Measurements from ENCODE around the gene RGPD8. TPM values are rescaled to one million over a fixed set of nuclear protein-coding genes. Genes with fewer than 3 reads are reported as not detected.

The RGPD8 gene
- total and polyA plus RNA-seq, 2 of the 8 experiments (the other 6 are each of a cell fraction or from before 2014, with no cell fraction given), result 0.51 to 8.2 TPM

DNA sequence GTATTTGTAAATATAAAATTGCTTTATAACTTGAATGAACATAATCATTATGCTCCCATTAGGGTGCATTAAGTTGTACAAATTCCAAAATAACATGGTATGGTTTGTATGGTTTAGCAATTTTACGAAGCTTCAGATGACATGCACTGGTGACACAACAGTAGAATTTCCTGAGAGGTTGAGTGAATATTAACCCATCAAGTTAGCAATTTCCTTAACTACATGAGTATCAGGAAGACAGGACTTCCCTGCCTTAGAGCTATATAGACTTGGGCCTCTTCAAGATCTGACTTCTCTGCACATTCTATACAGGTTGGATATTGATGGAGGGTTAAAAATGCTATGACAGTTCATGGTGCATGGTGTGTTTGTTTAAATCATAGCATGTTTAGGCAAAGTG is 97.8 kb downstream of the RGPD8 start:
- Histone ChIP-seq H3K36me3 (ENCODE audit: control insufficient read depth in 2 of 4, insufficient read depth in 4 of 4, low read length in 3 of 4) (no peaks in the 10 kb centered on the region), H2BK12ac (ENCODE audit: low read depth, low read length) (no peak overlapping the region), H2BK120ac (replicated peaks; ENCODE audit: low read depth, low read length) (no peak overlapping the region), H3K23ac (ENCODE audit: insufficient read length) (no peak overlapping the region), H4K20me1 (replicated peaks in 1 of 2; ENCODE audit: control insufficient read depth in 1 of 2, insufficient read depth in 2 of 2, low read length in 2 of 2) (no peaks in the 10 kb centered on the region), H3K27me3 (replicated peaks in 1 of 4; ENCODE audit: control insufficient read depth in 3 of 4, extremely low read depth in 1 of 4, insufficient read depth in 3 of 4, low read length in 3 of 4) (no peaks in the 10 kb centered on the region), H4K5ac (ENCODE audit: insufficient read length, low read depth, low read length) (no peak overlapping the region), H3K9ac (replicated peaks in 1 of 4; ENCODE audit: extremely low read depth in 1 of 4, low read depth in 3 of 4, low read length in 3 of 4) (no peak overlapping the region), H3K18ac (ENCODE audit: extremely low read depth, low read length) (no peak overlapping the region), H3K4ac (replicated peaks; ENCODE audit: insufficient read length, low read depth, low read length) (no peak overlapping the region), H2BK15ac (ENCODE audit: low read length) (no peak overlapping the region), H3K23me2 (ENCODE audit: low read depth, low read length) (no peaks in the 10 kb centered on the region), H3K56ac (replicated peaks; ENCODE audit: insufficient read length, low read depth, low read length) (no peak overlapping the region), H2AK5ac (ENCODE audit: low read depth, low read length) (no peak overlapping the region), H3K4me2 (ENCODE audit: insufficient read depth in 1 of 2, low read depth in 2 of 2, low read length in 2 of 2) (no peak overlapping the region), H3K4me3 (ENCODE audit: extremely low read depth in 1 of 4, insufficient read depth in 2 of 4, low read depth in 3 of 4, low read length in 4 of 4) (no peak overlapping the region), H3K9me3 (ENCODE audit: insufficient read depth in 2 of 2, low read depth in 1 of 2, low read length in 1 of 2) (no peaks in the 10 kb centered on the region), H2AFZ (ENCODE audit: low read length) (no peak overlapping the region), H2BK5ac (ENCODE audit: low read depth, low read length) (no peak overlapping the region), H4K8ac (ENCODE audit: extremely low read depth, insufficient read depth, low read length) (no peak overlapping the region), H3K79me2 (ENCODE audit: control insufficient read depth in 1 of 2, insufficient read depth in 2 of 2, low read length in 2 of 2) (no peaks in the 10 kb centered on the region), H3K4me1 (replicated peaks in 1 of 4; ENCODE audit: control insufficient read depth in 3 of 4, insufficient read depth in 4 of 4, low read length in 3 of 4) (no peaks in the 10 kb centered on the region), H3K27ac (ENCODE audit: low read depth, low read length) (no peak overlapping the region), H2BK20ac (ENCODE audit: low read length) (no peak overlapping the region), H3K79me1 (ENCODE audit: low read depth, low read length) (no peaks in the 10 kb centered on the region), H3K14ac (ENCODE audit: insufficient read length) (no peak overlapping the region), H4K91ac (replicated peaks; ENCODE audit: insufficient read length, low read length) (no peak overlapping the region)
- WGBS, 2 experiments (ENCODE audit: extremely low coverage in 1 of 2, insufficient coverage in 1 of 2, insufficient read length in 1 of 2, insufficient replicate concordance in 2 of 2, low coverage in 1 of 2, low lambda C conversion rate in 2 of 2, missing lambda C conversion rate in 1 of 2), result 89% methylated on average over 1 of the region's 1 CpG; no CpG with 5 or more reads in 1 of the 2 experiments
- ChIA-PET CTCF (ENCODE audit: partially characterized antibody) (interaction anchor here (0.6 to 1.3 kb wide), 2 partner anchors 15 to 119 kb away, joined by 3 read pairs; no protein-coding TSS in a partner anchor), POLR2A (ENCODE audit: partially characterized antibody) (no interaction called here)
- FAIRE-seq (no peak), DNase-seq (ENCODE audit: low read depth in 1 of 2, low spot score in 2 of 2) (no peak)
- no peak for TF ChIP-seq EGR1 (IDR thresholded peaks at IDR 0.05; ENCODE audit: borderline replicate concordance, low read depth, low read length)
- no peak for TF ChIP-seq CREB1 (IDR thresholded peaks at IDR 0.05)
- no peak for TF ChIP-seq GTF2F1 (IDR thresholded peaks at IDR 0.05; ENCODE audit: borderline replicate concordance, low read depth, low read length)
- no peak for TF ChIP-seq POLR2A (IDR thresholded peaks at IDR 0.05; ENCODE audit: control extremely low read depth in 1 of 2, low read depth in 2 of 2, low read length in 2 of 2)
- TF ChIP-seq ZNF274 (IDR thresholded peaks at IDR 0.05; ENCODE audit: borderline replicate concordance, extremely low read depth, low read length), result no peak
- no peak for TF ChIP-seq RNF2 (IDR thresholded peaks at IDR 0.05; ENCODE audit: borderline replicate concordance, low read depth, low read length, missing control alignments, poor library complexity, severe bottlenecking)
- no peak for TF ChIP-seq TEAD4 (IDR thresholded peaks at IDR 0.05; ENCODE audit: low read depth, low read length)
- TF ChIP-seq SRF (IDR thresholded peaks at IDR 0.05; ENCODE audit: low read depth, low read length), result no peak
- TF ChIP-seq TBP (IDR thresholded peaks at IDR 0.05; ENCODE audit: low read depth, low read length), result no peak

Data from H1 (cell line).